Esophagus muscularis mucosa (tissue), 4 donors: ENCODE measurements around the gene AFF3. TPM values are rescaled to one million over a fixed set of nuclear protein-coding genes. Genes with fewer than 3 reads are reported as not detected.

ENCODE experiments used
- DNase-seq: peaks from one replicate; pipeline ENCODE4 v3.0.0-alpha.2; 2017; ENCODE audit errors: extremely low spot score
- H3K27ac ChIP-seq, 4 donors: fragments of 200-600 bp; sonication (generic); replicated peaks in 1 of 4; 1 replicate in 3 of 4; 2 replicates in 1 of 4; pipeline ENCODE4 v1.5.1; 2016 to 2019; ENCODE audit warnings: mild to moderate bottlenecking in 1 of 4
- H3K27me3 ChIP-seq, 4 donors: fragments of 200-600 bp; sonication (generic); one replicate each; pipeline versions ENCODE4 v1.5.1 to v1.6.0; 2016 to 2019
- H3K36me3 ChIP-seq, 4 donors: fragments of 200-600 bp; sonication (generic); one replicate each; pipeline ENCODE4 v1.5.1; 2016 to 2019
- H3K4me1 ChIP-seq, 4 donors: fragments of 200-600 bp; sonication (generic); one replicate each; pipeline ENCODE4 v1.5.1; 2016 to 2019
- H3K4me3 ChIP-seq, 4 donors: fragments of 200-600 bp; sonication (generic); 1 replicate in 2 of 4; 2 replicates in 2 of 4; pipeline ENCODE4 v1.5.1; 2016 to 2019; ENCODE audit warnings: mild to moderate bottlenecking in 4 of 4, moderate library complexity in 1 of 4
- H3K9me3 ChIP-seq, 4 donors: fragments of 200-600 bp; sonication (generic); 1 replicate in 3 of 4; 2 replicates in 1 of 4; pipeline ENCODE4 v1.5.1; 2016 to 2019
- EP300 ChIP-seq: sonication (generic); formaldehyde crosslinking; IDR thresholded peaks from one replicate; pipeline ENCODE4 v1.6.1; 2017; ENCODE audit warnings: antibody characterized with exemption
- POLR2A ChIP-seq: fragments of 450-650 bp; IDR thresholded peaks from one replicate; pipeline ENCODE4 v1.6.1; 2017; ENCODE audit warnings: antibody characterized with exemption, moderate library complexity, mild to moderate bottlenecking, low read depth
- POLR2AphosphoS5 ChIP-seq, 2 donors: sonication (generic); formaldehyde crosslinking; IDR thresholded peaks; one replicate each; pipeline ENCODE4 v1.6.1; 2017; ENCODE audit warnings: antibody characterized with exemption in 2 of 2
- WGBS: methylation state at CpG from one replicate; pipeline ENCODE4 v1.1.5; 2018; 5-methylcytosine and 5-hydroxymethylcytosine counted together
- intact Hi-C: fragments of 100-400 bp; cut with DNase I; formaldehyde crosslinking; loops from one replicate; pipeline ENCODE4 v1.15.1; 2023
- total RNA-seq, 4 donors: library from RNA; depleted of rRNA; stranded (reverse); fragments of >200 nt; gene quantifications; one replicate each; pipeline versions ENCODE4 v1.1.0 to v1.2.1, GENCODE V29; 2016
- TF ChIP-seq, protein P1 (sequence below), 3 experiments: fragments of 200-600 bp in 2 of 3; fragments of 450-650 bp in 1 of 3; sonication (generic) in 2 of 3; IDR thresholded peaks; one replicate each; pipeline ENCODE4 v1.5.1; 2017 to 2019; ENCODE audit warnings: antibody characterized with exemption in 3 of 3, mild to moderate bottlenecking in 2 of 3, moderate library complexity in 1 of 3

Gene AFF3
- total RNA-seq, 4 donors from 2014 or later: 36.4 to 99.5 (median 56.9) TPM

DNA sequence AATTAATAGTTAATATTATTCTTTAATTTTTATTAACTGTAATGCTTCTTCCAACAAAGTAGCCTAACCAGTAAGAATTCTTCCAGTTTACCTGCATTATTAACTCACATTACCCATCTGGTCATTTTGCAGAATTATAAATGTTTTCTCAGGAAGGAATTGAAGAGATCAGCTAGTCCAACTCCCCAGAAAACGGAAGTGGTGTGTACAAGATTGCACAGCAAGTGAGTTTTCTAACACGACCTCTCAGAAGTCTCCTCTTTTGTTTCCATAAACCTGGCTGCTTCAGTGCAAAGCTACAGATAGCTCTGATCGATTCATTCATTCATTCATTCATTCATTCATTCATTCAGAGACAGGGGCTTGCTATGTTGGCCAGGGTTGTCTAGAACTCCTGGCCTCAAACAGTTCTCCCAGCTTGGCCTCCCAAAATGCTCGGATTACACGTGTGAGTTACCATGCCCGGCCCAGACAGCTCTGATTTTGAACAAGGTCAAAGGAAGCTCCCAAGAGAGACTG is 523.8 kb downstream of the AFF3 start:
- Histone ChIP-seq H3K36me3 (no peaks in the 10 kb centered on the region), H3K4me3 (no peak overlapping the region), H3K27me3 (no peaks in the 10 kb centered on the region), H3K4me1 (peaks cover 6 to 30% (median 27%) of the 10 kb centered on the region in 4 donors), H3K9me3 (no peaks in the 10 kb centered on the region), H3K27ac (no peak overlapping the region)
- TF ChIP-seq POLR2AphosphoS5 (IDR thresholded peaks at IDR 0.05): no peak
- TF ChIP-seq EP300: no peak
- no peak for TF ChIP-seq POLR2A
- TF ChIP-seq, protein P1, sequence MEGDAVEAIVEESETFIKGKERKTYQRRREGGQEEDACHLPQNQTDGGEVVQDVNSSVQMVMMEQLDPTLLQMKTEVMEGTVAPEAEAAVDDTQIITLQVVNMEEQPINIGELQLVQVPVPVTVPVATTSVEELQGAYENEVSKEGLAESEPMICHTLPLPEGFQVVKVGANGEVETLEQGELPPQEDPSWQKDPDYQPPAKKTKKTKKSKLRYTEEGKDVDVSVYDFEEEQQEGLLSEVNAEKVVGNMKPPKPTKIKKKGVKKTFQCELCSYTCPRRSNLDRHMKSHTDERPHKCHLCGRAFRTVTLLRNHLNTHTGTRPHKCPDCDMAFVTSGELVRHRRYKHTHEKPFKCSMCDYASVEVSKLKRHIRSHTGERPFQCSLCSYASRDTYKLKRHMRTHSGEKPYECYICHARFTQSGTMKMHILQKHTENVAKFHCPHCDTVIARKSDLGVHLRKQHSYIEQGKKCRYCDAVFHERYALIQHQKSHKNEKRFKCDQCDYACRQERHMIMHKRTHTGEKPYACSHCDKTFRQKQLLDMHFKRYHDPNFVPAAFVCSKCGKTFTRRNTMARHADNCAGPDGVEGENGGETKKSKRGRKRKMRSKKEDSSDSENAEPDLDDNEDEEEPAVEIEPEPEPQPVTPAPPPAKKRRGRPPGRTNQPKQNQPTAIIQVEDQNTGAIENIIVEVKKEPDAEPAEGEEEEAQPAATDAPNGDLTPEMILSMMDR (IDR thresholded peaks at IDR 0.05): no peak
- no peak for DNase-seq
- intact Hi-C loops: no loop called here
- WGBS: 89% methylated on average over 6 of the region's 6 CpGs

DNA sequence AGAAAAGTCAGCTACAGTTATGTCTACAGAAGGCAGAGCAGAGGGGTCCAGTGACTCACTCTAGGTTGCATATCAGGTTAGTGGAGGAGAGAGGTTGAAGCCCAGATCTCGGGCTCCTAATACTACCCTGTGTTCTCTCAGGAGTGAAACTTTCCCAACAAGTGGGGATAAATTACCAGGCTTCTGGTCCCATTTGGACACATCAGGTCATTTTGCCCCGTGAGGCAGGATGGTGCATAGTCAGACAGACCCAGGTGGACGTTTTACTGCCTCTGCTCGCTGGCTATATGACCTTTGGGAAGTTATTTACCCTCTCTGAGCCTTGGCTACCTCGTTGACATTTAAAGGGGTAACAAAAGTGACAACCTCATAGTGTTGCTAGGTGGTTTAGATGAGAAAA is 524.6 kb downstream of the AFF3 start:
- 80% methylated on average over 5 of the region's 5 CpGs for WGBS
- intact Hi-C loops: no loop called here

DNA sequence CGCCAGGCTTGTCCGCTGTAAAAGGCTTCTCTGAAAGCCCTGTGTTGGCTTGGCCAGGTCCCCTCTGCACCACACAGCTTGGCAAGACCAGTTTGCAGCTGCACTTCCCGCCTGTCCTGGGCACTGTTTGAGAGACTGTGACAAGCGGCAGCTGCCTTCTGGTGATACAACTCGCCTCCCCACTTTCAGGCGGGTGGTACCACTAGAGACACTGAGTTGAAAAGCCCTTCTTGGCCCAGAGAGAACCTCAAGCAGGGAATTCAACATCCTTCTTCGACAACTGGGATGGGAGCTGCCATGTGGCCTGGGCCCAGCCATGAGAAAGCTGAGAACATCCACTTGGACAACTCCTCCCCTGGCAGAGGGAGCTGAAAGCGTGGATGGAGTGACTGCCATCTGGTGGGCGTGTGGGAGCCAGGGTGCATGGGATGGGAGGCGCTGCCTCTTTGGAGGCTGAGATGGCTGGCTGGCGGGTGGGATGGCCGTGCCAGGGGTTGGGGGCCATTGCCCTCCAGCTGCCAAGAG is 527.1 kb downstream of the AFF3 start:
- no peaks in the 10 kb centered on the region for H3K4me1 ChIP-seq
- TF ChIP-seq, protein P1 (IDR thresholded peaks at IDR 0.05): no peak
- TF ChIP-seq POLR2AphosphoS5 (IDR thresholded peaks at IDR 0.05) (no peak), POLR2A (no peak), EP300 (no peak)

More for the DNA sequence above, 524.6 kb downstream of the AFF3 start:
- H3K36me3 ChIP-seq: no peaks in the 10 kb centered on the region
- no peak overlapping the region for H3K27ac ChIP-seq
- H3K4me1 ChIP-seq: peaks cover 6 to 22% (median 21%) of the 10 kb centered on the region in 4 donors
- H3K4me3 ChIP-seq: no peak overlapping the region
- TF ChIP-seq EP300: no peak
- TF ChIP-seq POLR2A: no peak
- TF ChIP-seq, protein P1 (IDR thresholded peaks at IDR 0.05): no peak
- no peak for TF ChIP-seq POLR2AphosphoS5 (IDR thresholded peaks at IDR 0.05)
- no peaks in the 10 kb centered on the region for H3K9me3 ChIP-seq
- no peak for DNase-seq
- no peaks in the 10 kb centered on the region for H3K27me3 ChIP-seq

DNA sequence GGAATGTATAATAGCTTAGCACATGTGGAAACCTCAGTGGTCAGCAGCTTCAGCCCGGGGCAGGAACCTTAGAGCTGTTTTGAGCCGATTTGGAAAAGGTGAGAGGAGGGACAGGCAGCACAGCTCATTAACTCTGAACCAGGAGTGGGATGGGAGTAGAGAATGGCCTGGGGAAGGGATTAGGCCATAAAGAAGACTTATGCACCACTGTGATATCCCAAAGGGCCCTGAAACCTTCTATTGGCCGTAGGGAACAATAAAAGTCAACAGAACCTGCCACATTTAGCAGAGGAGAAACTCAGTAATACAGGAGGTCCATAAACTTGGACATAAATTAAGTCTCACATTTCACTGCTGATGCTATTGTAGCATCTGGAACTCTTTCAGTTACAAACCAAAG is 528.4 kb downstream of the AFF3 start:
- Histone ChIP-seq H3K4me3 (no peak overlapping the region), H3K27me3 (no peaks in the 10 kb centered on the region), H3K27ac (no peak overlapping the region), H3K4me1 (no peaks in the 10 kb centered on the region), H3K9me3 (no peaks in the 10 kb centered on the region), H3K36me3 (no peaks in the 10 kb centered on the region)
- intact Hi-C loops: no loop called here
- TF ChIP-seq EP300: no peak
- no peak for TF ChIP-seq POLR2A
- TF ChIP-seq, protein P1 (IDR thresholded peaks at IDR 0.05): no peak
- no peak for TF ChIP-seq POLR2AphosphoS5 (IDR thresholded peaks at IDR 0.05)
- DNase-seq: no peak
- 86% methylated on average over 3 of the region's 3 CpGs for WGBS

More for the DNA sequence above, 527.1 kb downstream of the AFF3 start:
- H3K9me3 ChIP-seq: no peaks in the 10 kb centered on the region
- intact Hi-C loops: no loop called here
- H3K4me3 ChIP-seq: no peak overlapping the region
- H3K27ac ChIP-seq: no peak overlapping the region
- WGBS: 88% methylated on average over 11 of the region's 12 CpGs
- no peak for DNase-seq
- no peaks in the 10 kb centered on the region for H3K36me3 ChIP-seq
- no peaks in the 10 kb centered on the region for H3K27me3 ChIP-seq

DNA sequence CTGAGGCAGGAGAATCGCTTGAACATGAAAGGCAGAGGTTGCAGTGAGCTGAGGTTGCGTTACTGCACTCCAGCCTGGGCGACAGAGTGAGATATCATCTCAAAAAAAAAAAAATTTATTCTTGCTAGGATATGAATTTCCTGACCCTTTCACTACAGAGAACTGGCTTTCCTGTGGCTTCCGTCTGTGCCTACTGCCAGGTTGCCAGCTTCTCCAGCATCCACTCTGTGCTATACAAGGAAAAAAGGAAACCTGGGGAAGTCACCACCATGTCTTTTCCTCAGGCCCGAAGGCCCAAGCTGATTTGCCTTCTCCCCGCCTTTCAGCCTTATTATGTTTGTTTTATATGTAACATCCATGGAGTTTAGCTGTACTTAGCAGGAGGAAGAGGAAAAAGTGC is 530.6 kb downstream of the AFF3 start:
- no peak for DNase-seq
- Histone ChIP-seq H3K4me3 (no peak overlapping the region), H3K27ac (no peak overlapping the region), H3K27me3 (no peaks in the 10 kb centered on the region), H3K9me3 (no peaks in the 10 kb centered on the region), H3K4me1 (peaks cover 0 to 18% (median 16%) of the 10 kb centered on the region in 4 donors), H3K36me3 (no peaks in the 10 kb centered on the region)
- 96% methylated on average over 6 of the region's 6 CpGs for WGBS
- TF ChIP-seq POLR2AphosphoS5 (IDR thresholded peaks at IDR 0.05) (no peak), POLR2A (no peak), EP300 (no peak)
- TF ChIP-seq, protein P1 (IDR thresholded peaks at IDR 0.05): no peak
- intact Hi-C loops: no loop called here
